HG03280 (cell line): ENCODE data around the gene FARSB.

Source experiments
- ATAC-seq: cut with Tn5 transposase; IDR thresholded peaks from one replicate; pipeline ENCODE4 v1.9.1; 2021; ENCODE audit warnings: mild to moderate bottlenecking, moderate library complexity; ENCODE audit not compliant: unreplicated experiment

The FARSB gene

GRCh38 chr2:222561817-222562645 is 93.9 kb downstream of the FARSB start:
- peak; percentile 83 for ATAC-seq

GRCh38 chr2:222561151-222561550 is 94.7 kb downstream of the FARSB start:
- no peak for ATAC-seq

- no peak for ATAC-seq
These were observed 101.4 kb downstream of the FARSB start for GRCh38 chr2:222554517-222554916.

GRCh38 chr2:222548992-222549391 is 106.9 kb downstream of the FARSB start:
- no peak for ATAC-seq

GRCh38 chr2:222547083-222547482 is 108.8 kb downstream of the FARSB start:
- ATAC-seq = no peak

- no peak for ATAC-seq
These were observed 109.8 kb downstream of the FARSB start for GRCh38 chr2:222545823-222546795.

- ATAC-seq = no peak
These were observed 111.2 kb downstream of the FARSB start for GRCh38 chr2:222544661-222545060.

- ATAC-seq = no peak
These were observed 117.4 kb downstream of the FARSB start for GRCh38 chr2:222538535-222538934.

GRCh38 chr2:222535477-222535876 is 120.4 kb downstream of the FARSB start:
- ATAC-seq = no peak

- no peak for ATAC-seq
These were observed 123.6 kb downstream of the FARSB start for GRCh38 chr2:222532315-222532714.

GRCh38 chr2:222526480-222527277 is 129.2 kb downstream of the FARSB start:
- peak; percentile 34 for ATAC-seq

GRCh38 chr2:222525811-222526210 is 130.1 kb downstream of the FARSB start:
- ATAC-seq = no peak

- peak; percentile 45 for ATAC-seq
These were observed 131.9 kb downstream of the FARSB start for GRCh38 chr2:222523783-222524544.

GRCh38 chr2:222522082-222522481 is 133.8 kb downstream of the FARSB start:
- no peak for ATAC-seq

- ATAC-seq = peak; percentile 67
These were observed 134.8 kb downstream of the FARSB start for GRCh38 chr2:222521099-222521498.
